Measurements from ENCODE around the gene IFNL1. TPM values are rescaled to one million over a fixed set of nuclear protein-coding genes. Genes with fewer than 3 reads are reported as not detected.
"Not testable (repeated sequence)": the region's sequence is repeated elsewhere in the genome, so short reads cannot be mapped to it uniquely, and the experiment has no call there.

The IFNL1 gene
- total and polyA plus RNA-seq, 7 donors, result not detected

DNA sequence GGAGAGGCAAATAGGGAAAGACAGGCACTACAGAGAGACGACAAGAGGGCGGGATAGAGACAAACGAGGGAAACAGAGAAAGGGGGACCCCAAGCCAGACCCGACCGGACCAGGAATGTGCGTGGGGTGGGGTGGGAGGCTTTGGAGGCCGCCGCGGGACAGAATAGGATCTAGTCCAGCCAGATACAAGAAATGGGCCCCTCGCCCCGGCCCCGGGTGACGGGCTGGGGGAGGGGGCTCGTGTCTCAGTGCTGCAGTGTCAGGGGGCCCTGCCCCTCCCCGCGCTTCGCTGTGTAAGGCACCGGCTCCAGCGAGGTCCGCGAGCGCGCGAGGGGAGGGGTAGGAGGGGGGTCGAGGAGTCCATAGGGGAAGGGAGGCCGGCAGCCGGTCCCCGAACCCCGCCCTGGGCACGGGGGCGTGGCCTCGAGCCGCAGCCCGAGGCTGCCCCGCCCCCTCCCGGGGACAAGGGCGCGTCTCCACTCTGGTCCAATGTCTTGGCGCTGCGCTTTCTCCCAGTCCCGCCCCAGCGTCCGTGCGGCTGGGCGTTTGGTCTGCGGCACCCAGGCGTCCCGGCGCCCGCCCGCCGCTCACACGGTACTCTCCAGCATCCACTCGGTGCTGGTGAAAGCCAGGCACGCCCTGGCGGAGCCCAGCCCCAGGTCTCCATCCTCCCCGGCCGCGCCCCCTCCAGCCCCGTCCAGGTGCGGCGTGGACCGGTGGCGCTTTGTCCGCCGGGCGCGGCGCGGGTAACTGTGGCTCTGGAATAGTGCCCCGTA, 11.0 kb downstream of the IFNL1 start:
- intact Hi-C loops (cut with DNase I), result no loop called here
- Histone ChIP-seq H3K9me3 (no peaks in the 10 kb centered on the region), H3K27ac (no peak overlapping the region), H3K36me3 (ENCODE audit: insufficient read depth in 1 of 2, low read depth in 1 of 2) (no peaks in the 10 kb centered on the region), H3K4me3 (peak overlapping the region; percentile 42), H3K27me3 (ENCODE audit: insufficient read depth in 3 of 3, low read length in 2 of 3) (peaks cover 0 to 59% (median 24%) of the 10 kb centered on the region in 3 donors), H3K4me1 (no peaks in the 10 kb centered on the region)
- 6 to 14% (median 8%) methylated on average over 43 to 71 of the region's 71 CpGs for WGBS, 3 donors
- ATAC-seq (peak in 1 of 4 donors; percentile 43), DNase-seq (no peak)
- TF ChIP-seq, protein P1, sequence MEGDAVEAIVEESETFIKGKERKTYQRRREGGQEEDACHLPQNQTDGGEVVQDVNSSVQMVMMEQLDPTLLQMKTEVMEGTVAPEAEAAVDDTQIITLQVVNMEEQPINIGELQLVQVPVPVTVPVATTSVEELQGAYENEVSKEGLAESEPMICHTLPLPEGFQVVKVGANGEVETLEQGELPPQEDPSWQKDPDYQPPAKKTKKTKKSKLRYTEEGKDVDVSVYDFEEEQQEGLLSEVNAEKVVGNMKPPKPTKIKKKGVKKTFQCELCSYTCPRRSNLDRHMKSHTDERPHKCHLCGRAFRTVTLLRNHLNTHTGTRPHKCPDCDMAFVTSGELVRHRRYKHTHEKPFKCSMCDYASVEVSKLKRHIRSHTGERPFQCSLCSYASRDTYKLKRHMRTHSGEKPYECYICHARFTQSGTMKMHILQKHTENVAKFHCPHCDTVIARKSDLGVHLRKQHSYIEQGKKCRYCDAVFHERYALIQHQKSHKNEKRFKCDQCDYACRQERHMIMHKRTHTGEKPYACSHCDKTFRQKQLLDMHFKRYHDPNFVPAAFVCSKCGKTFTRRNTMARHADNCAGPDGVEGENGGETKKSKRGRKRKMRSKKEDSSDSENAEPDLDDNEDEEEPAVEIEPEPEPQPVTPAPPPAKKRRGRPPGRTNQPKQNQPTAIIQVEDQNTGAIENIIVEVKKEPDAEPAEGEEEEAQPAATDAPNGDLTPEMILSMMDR (IDR thresholded peaks at IDR 0.05), result no peak

DNA sequence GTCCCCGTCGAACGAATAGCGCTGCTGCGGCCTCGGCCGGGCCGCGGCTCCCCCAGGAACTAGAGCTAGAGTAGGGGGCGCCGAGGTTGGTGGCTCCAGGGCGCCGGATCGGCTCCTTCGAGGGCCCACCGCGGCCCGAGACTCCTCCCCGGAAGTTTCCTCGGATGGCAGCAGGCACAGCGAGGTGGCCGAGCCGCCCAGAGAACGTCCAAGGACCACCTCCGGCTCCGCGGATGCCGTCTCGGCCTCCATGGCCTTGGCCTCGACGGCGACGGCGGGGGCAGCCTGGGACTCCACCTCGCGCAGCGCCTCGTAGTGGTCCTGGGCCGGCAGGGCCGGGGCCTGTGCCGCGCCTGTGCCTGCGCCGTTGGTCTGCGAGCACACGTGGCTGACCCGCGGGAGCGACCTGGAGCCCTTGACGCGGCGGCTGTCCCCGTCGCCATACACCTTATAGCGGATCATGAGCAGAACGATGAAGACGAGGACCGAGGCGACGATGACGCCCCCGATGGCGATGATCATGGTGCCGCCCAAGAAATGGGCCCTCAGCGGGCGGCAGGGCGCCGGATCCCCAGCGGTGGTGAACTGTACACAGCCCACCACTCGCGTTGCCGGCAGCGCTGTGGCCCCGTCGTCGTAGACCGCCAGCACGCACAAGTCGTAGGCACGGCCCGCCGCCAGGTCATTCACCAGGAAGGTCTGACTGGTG, 11.8 kb downstream of the IFNL1 start:
- no peaks in the 10 kb centered on the region for H3K9me3 ChIP-seq
- TF ChIP-seq, protein P1 (IDR thresholded peaks at IDR 0.05), result no peak
- peak overlapping the region; percentile 42 for H3K4me3 ChIP-seq
- H3K4me1 ChIP-seq, result no peaks in the 10 kb centered on the region
- H3K27ac ChIP-seq, result no peak overlapping the region
- ATAC-seq (no peak), DNase-seq (no peak)
- peaks cover 0 to 59% (median 24%) of the 10 kb centered on the region in 3 donors for H3K27me3 ChIP-seq (ENCODE audit: insufficient read depth in 3 of 3, low read length in 2 of 3)
- H3K36me3 ChIP-seq (ENCODE audit: insufficient read depth in 1 of 2, low read depth in 1 of 2), result no peaks in the 10 kb centered on the region
- 9 to 16% (median 12%) methylated on average over 76 to 82 of the region's 82 CpGs for WGBS, 3 donors
- intact Hi-C loops (cut with DNase I), result no loop called here

DNA sequence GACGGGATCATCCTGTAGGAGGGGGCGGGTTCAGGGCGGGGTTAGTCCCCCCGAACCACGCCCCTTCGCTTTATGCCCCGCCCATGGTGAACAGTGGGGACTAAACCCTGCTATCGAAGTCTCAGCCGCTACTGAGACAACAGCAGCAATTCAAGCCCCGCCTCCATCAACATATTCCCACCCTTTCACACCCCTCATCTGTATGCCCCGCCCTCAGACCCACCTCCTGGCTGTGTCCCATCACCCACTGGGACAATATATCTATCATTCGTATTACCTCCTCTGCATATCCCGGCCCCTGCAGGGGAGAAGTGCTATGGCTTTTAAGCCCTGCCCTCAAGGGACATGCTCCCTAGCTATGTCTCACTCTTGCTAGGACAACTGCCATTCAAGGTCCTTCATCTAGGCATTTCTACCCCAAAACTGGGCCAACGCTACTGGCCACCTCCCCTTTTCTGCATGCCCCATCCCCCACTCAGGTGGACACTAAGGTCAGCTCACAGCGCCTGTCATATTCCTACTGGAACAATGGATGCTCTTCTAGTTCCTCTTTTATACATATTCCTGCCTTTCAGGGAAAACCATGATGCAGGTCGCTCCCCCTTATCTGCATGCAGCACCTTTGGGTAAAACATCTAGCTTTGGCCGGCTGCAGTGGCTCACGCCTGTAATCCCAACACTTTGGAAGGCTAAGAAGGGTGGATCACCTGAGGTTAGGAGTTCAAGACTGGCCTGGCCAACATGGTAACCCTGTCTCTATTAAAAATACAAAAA, 12.5 kb downstream of the IFNL1 start:
- no peaks in the 10 kb centered on the region for H3K4me1 ChIP-seq
- intact Hi-C loops (cut with DNase I), result no loop called here
- ATAC-seq (no peak), DNase-seq (no peak)
- peaks cover 0 to 58% (median 27%) of the 10 kb centered on the region in 3 donors for H3K27me3 ChIP-seq (ENCODE audit: insufficient read depth in 3 of 3, low read length in 2 of 3)
- 37 to 45% (median 44%) methylated on average over 18 of the region's 18 CpGs for WGBS, 3 donors
- H3K36me3 ChIP-seq (ENCODE audit: insufficient read depth in 1 of 2, low read depth in 1 of 2), result no peaks in the 10 kb centered on the region
- TF ChIP-seq, protein P1 (IDR thresholded peaks at IDR 0.05), result no peak
- H3K27ac ChIP-seq, result no peak overlapping the region
- no peak overlapping the region for H3K4me3 ChIP-seq
- H3K9me3 ChIP-seq, result no peaks in the 10 kb centered on the region

DNA sequence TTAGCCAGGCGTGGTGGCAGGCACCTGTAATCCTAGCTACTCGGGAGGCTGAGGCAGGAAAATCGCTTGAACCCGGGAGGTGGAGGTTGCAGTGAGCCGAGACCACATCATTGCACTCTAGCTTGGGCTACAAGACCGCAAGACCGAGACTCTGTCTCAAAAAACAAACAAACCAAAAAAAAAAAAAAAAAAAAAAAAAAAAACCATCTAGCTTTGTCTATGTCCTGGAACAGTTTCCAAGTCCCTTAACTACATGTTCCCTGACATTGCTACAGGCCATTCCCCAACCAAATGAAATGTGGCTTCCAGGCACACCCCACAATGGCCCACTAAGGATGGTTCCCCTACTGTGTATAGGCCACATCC, 13.1 kb downstream of the IFNL1 start:
- WGBS, 3 donors, result 93 to 97% (median 95%) methylated on average over 7 of the region's 7 CpGs
- DNase-seq; H3K9me3 ChIP-seq; H3K4me1 ChIP-seq; H3K4me3 ChIP-seq; ATAC-seq; H3K36me3 ChIP-seq (ENCODE audit: insufficient read depth in 1 of 2, low read depth in 1 of 2); H3K27ac ChIP-seq; intact Hi-C loops (cut with DNase I): not testable (repeated sequence)
- H3K27me3 ChIP-seq (ENCODE audit: insufficient read depth in 3 of 3, low read length in 2 of 3), result peaks cover 0 to 52% (median 28%) of the 10 kb centered on the region in 3 donors
